Measurements from ENCODE around the gene FAAP20. TPM values are rescaled to one million over a fixed set of nuclear protein-coding genes. Genes with fewer than 3 reads are reported as not detected.

FAAP20 gene
- total and polyA plus RNA-seq, 2 donors (not counting 1 experiment from before 2014, with no cell fraction given): 31.2 to 68.1 TPM

DNA sequence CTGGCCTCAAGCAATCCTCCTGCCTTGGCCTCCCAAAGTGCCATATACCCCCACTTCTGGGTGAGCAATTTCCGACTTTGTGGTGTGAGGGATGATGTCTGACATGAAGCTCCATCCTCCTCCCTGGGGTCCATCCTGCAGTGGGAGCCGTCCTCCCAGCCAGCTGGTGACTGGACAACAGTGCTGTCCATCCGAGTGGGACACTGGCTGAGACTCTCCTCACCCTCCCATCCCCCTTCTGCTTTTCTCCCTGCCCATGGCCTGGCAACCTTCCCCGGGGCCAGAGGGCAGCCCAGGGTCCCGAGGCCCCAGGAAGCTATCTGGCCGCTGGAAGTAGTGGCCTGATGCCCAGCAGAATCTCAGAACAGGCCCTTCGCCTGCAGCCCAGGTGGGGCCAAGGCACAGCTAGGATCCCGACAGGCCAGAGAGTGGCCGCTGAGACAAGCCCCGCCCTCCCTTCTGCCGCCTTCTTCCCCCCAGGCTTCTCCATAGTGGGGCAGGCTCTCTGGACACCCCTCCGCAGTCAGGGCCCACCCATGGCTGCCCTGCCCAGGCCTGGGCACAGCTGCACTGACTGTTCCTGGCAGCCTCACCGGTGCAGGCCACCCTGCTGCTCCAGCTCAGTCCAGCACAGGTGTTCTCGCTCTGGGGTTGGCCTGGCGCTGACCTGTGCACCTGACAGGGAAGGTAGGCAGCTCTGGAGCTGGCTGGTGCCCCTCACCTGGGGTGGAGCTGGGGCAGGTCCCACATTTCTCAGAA lies 8.4 kb upstream of the FAAP20 start:
- peaks cover 0 to 3% (median 0%) of the 10 kb centered on the region in 3 donors for H3K9me3 ChIP-seq (ENCODE audit: control extremely low read depth in 1 of 3, control insufficient read depth in 2 of 3, insufficient read depth in 1 of 3, low read length in 2 of 3)
- H3K4me3 ChIP-seq (ENCODE audit: control extremely low read depth in 1 of 5, extremely low read depth in 1 of 5, insufficient read depth in 1 of 5, low read depth in 2 of 5, low read length in 4 of 5): no peak overlapping the region
- peak; percentile 42 for DNase-seq
- no peaks in the 10 kb centered on the region for H4K20me1 ChIP-seq (ENCODE audit: control insufficient read depth, insufficient read depth, low read length, poor library complexity, severe bottlenecking)
- peak overlapping the region; percentile 26 for H3K4me3 Mint-ChIP-seq
- H3K79me2 ChIP-seq (ENCODE audit: control insufficient read depth, insufficient read depth, low read length): peaks cover 2% of the 10 kb centered on the region
- H3K27me3 Mint-ChIP-seq: no peaks in the 10 kb centered on the region
- peaks cover 50 to 62% of the 10 kb centered on the region in 2 donors for H3K4me1 ChIP-seq (ENCODE audit: control insufficient read depth in 2 of 2, insufficient read depth in 2 of 2, low read length in 2 of 2)
- intact Hi-C loops (cut with micrococcal nuclease): no loop called here
- no peaks in the 10 kb centered on the region for H3K36me3 ChIP-seq (replicated peaks in 1 of 2; ENCODE audit: control extremely low read depth in 1 of 2, control insufficient read depth in 1 of 2, extremely low read depth in 1 of 2, insufficient read depth in 2 of 2, low read length in 1 of 2)
- no peaks in the 10 kb centered on the region for H3K27me3 ChIP-seq (replicated peaks in 1 of 4; ENCODE audit: control extremely low read depth in 1 of 4, control insufficient read depth in 3 of 4, insufficient read depth in 4 of 4, low read length in 3 of 4)
- no peaks in the 10 kb centered on the region for H3K9me3 Mint-ChIP-seq (ENCODE audit: insufficient read depth)
- CTCF ChIA-PET: interaction anchor here (0.8 to 2.1 kb wide), 5 partner anchors 8 to 212 kb away, joined by 3 to 18 read pairs (median 6); partner anchors contain the start of gene FAAP20
- no peak overlapping the region for H3K27ac Mint-ChIP-seq
- POLR2A ChIA-PET: no interaction called here
- no peak for TF ChIP-seq EZH2 (IDR thresholded peaks at IDR 0.05; ENCODE audit: borderline replicate concordance, insufficient read depth, low read depth, low read length, poor library complexity, severe bottlenecking)
- TF ChIP-seq, protein P1, sequence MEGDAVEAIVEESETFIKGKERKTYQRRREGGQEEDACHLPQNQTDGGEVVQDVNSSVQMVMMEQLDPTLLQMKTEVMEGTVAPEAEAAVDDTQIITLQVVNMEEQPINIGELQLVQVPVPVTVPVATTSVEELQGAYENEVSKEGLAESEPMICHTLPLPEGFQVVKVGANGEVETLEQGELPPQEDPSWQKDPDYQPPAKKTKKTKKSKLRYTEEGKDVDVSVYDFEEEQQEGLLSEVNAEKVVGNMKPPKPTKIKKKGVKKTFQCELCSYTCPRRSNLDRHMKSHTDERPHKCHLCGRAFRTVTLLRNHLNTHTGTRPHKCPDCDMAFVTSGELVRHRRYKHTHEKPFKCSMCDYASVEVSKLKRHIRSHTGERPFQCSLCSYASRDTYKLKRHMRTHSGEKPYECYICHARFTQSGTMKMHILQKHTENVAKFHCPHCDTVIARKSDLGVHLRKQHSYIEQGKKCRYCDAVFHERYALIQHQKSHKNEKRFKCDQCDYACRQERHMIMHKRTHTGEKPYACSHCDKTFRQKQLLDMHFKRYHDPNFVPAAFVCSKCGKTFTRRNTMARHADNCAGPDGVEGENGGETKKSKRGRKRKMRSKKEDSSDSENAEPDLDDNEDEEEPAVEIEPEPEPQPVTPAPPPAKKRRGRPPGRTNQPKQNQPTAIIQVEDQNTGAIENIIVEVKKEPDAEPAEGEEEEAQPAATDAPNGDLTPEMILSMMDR (IDR thresholded peaks at IDR 0.05): no peak
- WGBS (ENCODE audit: insufficient coverage): 97% methylated on average over 13 of the region's 15 CpGs
- H3K4me2 ChIP-seq (replicated peaks; ENCODE audit: low read depth, low read length, poor library complexity, severe bottlenecking): no peak overlapping the region
- no peak for ATAC-seq (ENCODE audit: low read depth)
- H2AFZ ChIP-seq (ENCODE audit: insufficient read depth, low read depth, low read length, poor library complexity, severe bottlenecking): no peak overlapping the region
- H3K9ac ChIP-seq (ENCODE audit: low read length): no peak overlapping the region
- H3K27ac ChIP-seq (ENCODE audit: low read length in 2 of 2): peak overlapping the region in 1 of 2 donors; percentile 55
- peaks cover 44% of the 10 kb centered on the region for H3K4me1 Mint-ChIP-seq

DNA sequence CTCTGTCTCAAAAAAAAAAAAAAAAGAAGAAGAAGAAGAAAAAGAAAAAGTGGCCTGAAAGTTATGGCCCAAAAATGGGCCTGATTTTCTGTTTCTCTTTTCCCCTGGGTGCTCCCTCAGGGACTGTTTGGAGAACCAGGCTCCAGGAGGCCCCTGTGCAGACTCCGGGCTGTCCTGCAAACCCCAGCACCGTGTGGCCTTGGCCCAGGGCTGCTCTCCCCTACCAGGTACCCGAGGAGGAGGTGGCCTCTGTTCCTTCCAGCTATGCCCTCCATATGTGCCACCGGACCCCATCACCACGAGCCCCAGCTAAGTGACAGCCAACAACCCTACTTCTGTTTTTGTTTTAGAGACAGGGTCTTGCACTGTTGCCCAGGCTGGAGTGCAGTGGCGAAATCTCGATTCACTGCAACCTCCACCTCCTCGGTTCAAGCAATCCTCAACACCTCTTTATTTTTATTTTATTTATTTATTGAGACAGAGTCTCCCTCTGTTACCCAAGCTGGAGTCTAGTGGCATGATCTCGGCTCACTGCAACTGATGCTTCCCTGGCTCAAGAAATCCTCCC lies 7.5 kb upstream of the FAAP20 start:
- H3K4me1 ChIP-seq (ENCODE audit: control insufficient read depth in 2 of 2, insufficient read depth in 2 of 2, low read length in 2 of 2): peaks cover 50 to 63% of the 10 kb centered on the region in 2 donors
- POLR2A ChIA-PET: no interaction called here

More for the DNA sequence above, 7.5 kb upstream of the FAAP20 start:
- Histone ChIP-seq H3K27me3 (replicated peaks in 1 of 4; ENCODE audit: control extremely low read depth in 1 of 4, control insufficient read depth in 3 of 4, insufficient read depth in 4 of 4, low read length in 3 of 4) (no peaks in the 10 kb centered on the region), H3K9me3 (ENCODE audit: control extremely low read depth in 1 of 3, control insufficient read depth in 2 of 3, insufficient read depth in 1 of 3, low read length in 2 of 3) (peaks cover 0 to 3% (median 0%) of the 10 kb centered on the region in 3 donors), H2AFZ (ENCODE audit: insufficient read depth, low read depth, low read length, poor library complexity, severe bottlenecking) (no peak overlapping the region), H3K9ac (ENCODE audit: low read length) (no peak overlapping the region), H3K79me2 (ENCODE audit: control insufficient read depth, insufficient read depth, low read length) (peaks cover 6% of the 10 kb centered on the region), H3K4me3 (ENCODE audit: control extremely low read depth in 1 of 5, extremely low read depth in 1 of 5, insufficient read depth in 1 of 5, low read depth in 2 of 5, low read length in 4 of 5) (no peak overlapping the region), H3K27ac (ENCODE audit: low read length in 2 of 2) (peak overlapping the region; percentile 18 to 55), H3K4me2 (replicated peaks; ENCODE audit: low read depth, low read length, poor library complexity, severe bottlenecking) (peak overlapping the region; percentile 35), H4K20me1 (ENCODE audit: control insufficient read depth, insufficient read depth, low read length, poor library complexity, severe bottlenecking) (no peaks in the 10 kb centered on the region), H3K36me3 (replicated peaks in 1 of 2; ENCODE audit: control extremely low read depth in 1 of 2, control insufficient read depth in 1 of 2, extremely low read depth in 1 of 2, insufficient read depth in 2 of 2, low read length in 1 of 2) (no peaks in the 10 kb centered on the region)
- Mint-ChIP-seq H3K27me3 (no peaks in the 10 kb centered on the region), H3K4me1 (peaks cover 44% of the 10 kb centered on the region), H3K27ac (peak overlapping the region; percentile 80), H3K9me3 (ENCODE audit: insufficient read depth) (no peaks in the 10 kb centered on the region), H3K4me3 (peak overlapping the region; percentile 35)
- 63% methylated on average over 3 of the region's 9 CpGs for WGBS (ENCODE audit: insufficient coverage)
- DNase-seq (peak; percentile 45), ATAC-seq (ENCODE audit: low read depth) (no peak)
- TF ChIP-seq, protein P1 (IDR thresholded peaks at IDR 0.05): no peak
- intact Hi-C loops (cut with micrococcal nuclease): no loop called here
- CTCF ChIA-PET: interaction anchor here (0.8 to 1.4 kb wide), 2 partner anchors 179 to 213 kb away, joined by 3 to 14 read pairs; no protein-coding TSS in a partner anchor

Measured in B cell (primary cell).